ENCODE measurements around the gene ACP5. TPM values are rescaled to one million over a fixed set of nuclear protein-coding genes. Genes with fewer than 3 reads are reported as not detected.
"Not testable (repeated sequence)": the region's sequence is repeated elsewhere in the genome, so short reads cannot be mapped to it uniquely, and the experiment has no call there.

Gene ACP5
- total RNA-seq, 1 donor from 2014 or later: 24.8 TPM

GRCh38 chr19:11586331-11586730 is 8.9 kb upstream of the ACP5 start:
- H3K36me3 ChIP-seq (ENCODE audit: control insufficient read depth, insufficient read depth, low read length): no peaks in the 10 kb centered on the region
- no peak for DNase-seq (ENCODE audit: low read depth)
- no peak for TF ChIP-seq CTCF (IDR thresholded peaks at IDR 0.05; ENCODE audit: insufficient read depth, low read length, poor library complexity, severe bottlenecking)
- no peak overlapping the region for H3K4me3 ChIP-seq (ENCODE audit: low read depth, low read length)
- no peaks in the 10 kb centered on the region for H3K27me3 ChIP-seq (ENCODE audit: control insufficient read depth, insufficient read depth, low read length)

- Histone ChIP-seq H3K36me3 (ENCODE audit: control insufficient read depth, insufficient read depth, low read length) (no peaks in the 10 kb centered on the region), H3K4me3 (ENCODE audit: low read depth, low read length) (no peak overlapping the region), H3K27me3 (ENCODE audit: control insufficient read depth, insufficient read depth, low read length) (peaks cover 3% of the 10 kb centered on the region)
- no peak for TF ChIP-seq CTCF (IDR thresholded peaks at IDR 0.05; ENCODE audit: insufficient read depth, low read length, poor library complexity, severe bottlenecking)
- DNase-seq (ENCODE audit: low read depth): no peak
Observed at GRCh38 chr19:11581740-11582139, 4.3 kb upstream of the ACP5 start.

- TF ChIP-seq CTCF (IDR thresholded peaks at IDR 0.05; ENCODE audit: insufficient read depth, low read length, poor library complexity, severe bottlenecking): no peak
- no peak overlapping the region for H3K4me3 ChIP-seq (ENCODE audit: low read depth, low read length)
- no peaks in the 10 kb centered on the region for H3K36me3 ChIP-seq (ENCODE audit: control insufficient read depth, insufficient read depth, low read length)
- H3K27me3 ChIP-seq (ENCODE audit: control insufficient read depth, insufficient read depth, low read length): peaks cover 3% of the 10 kb centered on the region
- DNase-seq (ENCODE audit: low read depth): no peak
Observed at GRCh38 chr19:11580116-11580515, 2.7 kb upstream of the ACP5 start.

GRCh38 chr19:11578258-11579142 is 1.1 kb upstream of the ACP5 start:
- peak overlapping the region; percentile 28 for H3K4me3 ChIP-seq (ENCODE audit: low read depth, low read length)
- DNase-seq (ENCODE audit: low read depth): no peak
- no peaks in the 10 kb centered on the region for H3K36me3 ChIP-seq (ENCODE audit: control insufficient read depth, insufficient read depth, low read length)
- TF ChIP-seq CTCF (IDR thresholded peaks at IDR 0.05; ENCODE audit: insufficient read depth, low read length, poor library complexity, severe bottlenecking): no peak
- peaks cover 3% of the 10 kb centered on the region for H3K27me3 ChIP-seq (ENCODE audit: control insufficient read depth, insufficient read depth, low read length)

GRCh38 chr19:11576227-11576626 is 1.2 kb downstream of the ACP5 start:
- DNase-seq (ENCODE audit: low read depth): no peak
- no peak for TF ChIP-seq CTCF (IDR thresholded peaks at IDR 0.05; ENCODE audit: insufficient read depth, low read length, poor library complexity, severe bottlenecking)
- Histone ChIP-seq H3K4me3 (ENCODE audit: low read depth, low read length) (no peak overlapping the region), H3K27me3 (ENCODE audit: control insufficient read depth, insufficient read depth, low read length) (peaks cover 3% of the 10 kb centered on the region), H3K36me3 (ENCODE audit: control insufficient read depth, insufficient read depth, low read length) (no peaks in the 10 kb centered on the region)

- no peak for DNase-seq (ENCODE audit: low read depth)
- no peak for TF ChIP-seq CTCF (IDR thresholded peaks at IDR 0.05; ENCODE audit: insufficient read depth, low read length, poor library complexity, severe bottlenecking)
- Histone ChIP-seq H3K27me3 (ENCODE audit: control insufficient read depth, insufficient read depth, low read length) (peaks cover 3% of the 10 kb centered on the region), H3K36me3 (ENCODE audit: control insufficient read depth, insufficient read depth, low read length) (no peaks in the 10 kb centered on the region), H3K4me3 (ENCODE audit: low read depth, low read length) (no peak overlapping the region)
Observed at GRCh38 chr19:11574689-11575088, 2.8 kb downstream of the ACP5 start.

GRCh38 chr19:11573763-11574162 is 3.7 kb downstream of the ACP5 start:
- H3K27me3 ChIP-seq (ENCODE audit: control insufficient read depth, insufficient read depth, low read length); H3K36me3 ChIP-seq (ENCODE audit: control insufficient read depth, insufficient read depth, low read length); H3K4me3 ChIP-seq (ENCODE audit: low read depth, low read length); DNase-seq (ENCODE audit: low read depth): not testable (repeated sequence)

- DNase-seq (ENCODE audit: low read depth); H3K36me3 ChIP-seq (ENCODE audit: control insufficient read depth, insufficient read depth, low read length); H3K27me3 ChIP-seq (ENCODE audit: control insufficient read depth, insufficient read depth, low read length); H3K4me3 ChIP-seq (ENCODE audit: low read depth, low read length): not testable (repeated sequence)
Observed at GRCh38 chr19:11573354-11573753, 4.1 kb downstream of the ACP5 start.
